NOMO-1 (cell line): Measurements from ENCODE around the gene NAA15.
A peak's percentile ranks its signal among the peaks of the same experiment; 100 is the strongest.
"Not testable (repeated sequence)": the region's sequence is repeated elsewhere in the genome, so short reads cannot be mapped to it uniquely, and the experiment has no call there.

Source experiments
- DNase-seq, 2 experiments: peaks; one replicate each; lab custom pipeline; 2025; ENCODE audit not compliant: unreplicated experiment in 2 of 2; lab: John Stamatoyannopoulos, UW

Gene NAA15

DNA sequence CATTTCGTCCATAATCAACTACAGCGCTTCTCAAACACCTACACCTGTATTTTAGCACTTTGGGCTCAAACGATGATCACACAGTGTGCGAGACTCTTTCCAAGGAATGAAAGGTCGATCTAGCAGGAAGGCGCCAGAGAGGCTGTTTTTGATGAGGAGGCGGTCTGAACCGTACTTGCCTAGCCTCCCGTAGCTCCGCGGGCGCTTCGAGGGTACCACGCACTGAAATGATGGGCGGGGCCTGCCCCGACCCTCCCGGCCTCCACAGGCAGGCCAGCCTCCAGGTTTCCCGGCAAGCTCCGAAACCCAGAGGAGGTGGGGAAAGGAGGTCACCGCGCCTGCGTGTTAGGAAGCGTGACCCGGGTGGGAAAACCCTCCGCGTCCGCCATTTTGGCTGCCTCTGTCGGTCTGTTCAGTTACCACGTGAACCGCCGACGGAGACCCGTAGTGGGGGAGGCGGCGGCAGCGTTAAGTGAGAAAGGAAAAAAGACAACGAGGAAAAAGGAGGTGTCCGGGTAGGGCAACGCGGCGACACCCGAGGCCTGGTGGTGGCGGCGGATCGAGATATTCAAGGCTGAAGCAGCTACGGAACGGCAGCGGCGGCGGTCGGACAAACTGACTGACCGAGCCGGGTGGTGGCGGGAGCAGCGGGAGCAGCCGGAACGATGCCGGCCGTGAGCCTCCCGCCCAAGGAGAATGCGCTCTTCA lies at the start of gene NAA15:
TSS of gene NAA15 (plus strand) at position 393 of the 708 bp plus-strand sequence. CDS start at position 666, 273 bp downstream.
- DNase-seq, result peak; percentile 96 to 97

DNA sequence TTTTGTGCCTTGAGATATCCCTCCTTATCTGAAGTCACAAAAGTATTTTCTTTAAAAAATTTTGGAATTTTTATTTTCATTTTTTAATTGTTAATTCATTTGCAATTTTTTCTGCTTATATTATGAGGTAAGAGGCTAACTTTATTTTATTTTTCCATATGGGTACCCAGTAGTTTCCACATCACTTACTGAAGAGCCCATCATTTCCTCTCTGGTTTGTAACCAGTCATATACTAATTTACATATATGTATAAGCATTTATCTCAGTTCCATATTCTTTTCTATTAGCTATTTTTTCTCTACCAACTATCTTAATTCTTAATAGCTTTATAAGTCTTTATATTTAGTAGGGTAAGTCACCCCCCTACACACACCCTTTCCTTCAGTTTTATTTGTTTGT lies 48.3 kb upstream of the NAA15 start:
- DNase-seq, result no peak

DNA sequence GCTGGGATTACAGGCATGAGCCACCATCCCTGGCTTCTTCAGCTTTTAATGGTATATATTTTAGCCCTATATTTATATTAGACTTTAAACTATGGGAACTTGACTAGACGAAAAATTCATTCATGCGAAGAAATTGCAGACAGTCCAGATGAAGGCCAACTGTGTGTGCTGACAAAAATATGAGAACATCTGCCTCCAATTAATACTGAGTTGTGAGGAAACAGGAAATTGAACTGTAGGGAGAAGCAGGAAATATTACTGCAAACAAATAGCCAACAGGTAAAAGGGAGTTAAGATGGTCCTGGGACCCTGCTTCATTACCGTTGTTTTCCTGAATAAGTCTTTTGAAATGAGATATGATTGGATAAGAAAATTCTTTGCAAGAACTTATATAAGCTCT lies 47.6 kb upstream of the NAA15 start:
- no peak for DNase-seq

DNA sequence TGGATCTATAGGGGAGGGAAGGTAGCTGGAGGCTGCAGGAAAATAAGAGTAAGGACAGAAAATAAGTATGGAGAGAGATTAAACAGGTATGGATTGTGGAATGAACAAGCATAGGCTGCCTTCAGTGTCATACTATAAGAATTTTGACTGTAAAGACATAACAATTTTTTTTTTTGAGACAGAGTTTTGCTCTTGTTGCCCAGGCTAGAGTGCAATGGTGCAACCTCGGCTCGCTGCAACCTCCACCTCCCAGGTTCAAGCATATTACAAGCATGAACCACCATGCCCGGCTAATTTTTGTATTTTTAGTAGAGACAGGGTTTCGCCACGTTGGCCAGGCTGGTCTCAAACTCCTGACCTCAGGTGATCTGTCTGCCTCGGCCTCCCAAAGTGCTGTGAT lies 45.7 kb upstream of the NAA15 start:
- not testable (repeated sequence) for DNase-seq

DNA sequence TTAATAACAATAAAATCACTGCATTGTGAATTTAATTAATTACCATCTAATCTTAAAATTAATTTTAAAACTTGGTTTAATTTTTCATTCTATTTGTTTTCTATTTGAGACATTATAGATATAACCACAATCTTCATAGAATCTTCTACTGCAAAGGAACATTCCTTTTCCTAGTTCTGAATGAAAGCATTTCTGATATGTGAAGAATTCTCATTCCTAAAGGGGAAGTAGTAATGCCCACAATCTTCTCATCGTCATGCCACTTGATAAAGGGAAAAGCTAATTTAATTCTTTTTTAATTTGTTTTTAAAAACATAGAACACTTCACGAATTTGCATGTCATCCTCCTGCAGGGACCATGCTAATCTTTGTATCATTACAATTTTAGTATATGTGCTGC lies 45.0 kb upstream of the NAA15 start:
- no peak for DNase-seq

DNA sequence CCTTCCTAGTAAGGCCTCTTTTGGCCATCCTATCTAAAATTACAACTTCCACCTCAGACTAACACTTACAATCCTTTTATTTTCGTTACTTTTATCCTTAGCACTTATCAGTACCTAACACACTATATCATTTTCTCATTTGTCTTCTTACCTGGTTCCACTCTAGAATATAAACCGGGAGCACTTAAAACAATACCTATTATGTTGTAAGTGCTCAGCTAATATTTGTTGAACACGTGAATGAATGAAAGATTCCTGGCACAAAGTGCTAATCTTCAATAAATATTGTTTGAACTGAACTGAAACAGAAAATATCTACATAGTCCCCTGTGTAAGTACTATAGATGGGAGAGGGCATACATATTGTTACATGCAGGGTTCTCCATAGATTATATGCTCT lies 35.7 kb upstream of the NAA15 start:
- DNase-seq, result no peak

DNA sequence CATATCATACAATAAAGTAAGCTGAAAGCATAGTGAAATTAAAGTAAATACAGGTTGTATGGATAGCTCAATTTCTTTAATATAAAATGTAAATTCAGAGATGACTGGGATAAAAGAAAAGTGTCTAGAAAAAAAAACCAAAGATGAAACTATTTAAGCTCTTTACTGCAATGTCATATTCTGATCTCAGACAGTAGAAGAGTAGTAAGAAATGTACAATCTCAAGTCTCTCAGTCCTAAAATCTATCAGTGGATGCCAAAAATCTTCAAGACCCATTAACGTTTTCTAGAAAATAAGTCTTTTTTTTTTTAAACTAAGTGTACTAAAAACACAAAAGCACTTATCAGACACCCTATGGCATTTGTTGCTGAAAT lies 35.1 kb upstream of the NAA15 start:
- no peak for DNase-seq

DNA sequence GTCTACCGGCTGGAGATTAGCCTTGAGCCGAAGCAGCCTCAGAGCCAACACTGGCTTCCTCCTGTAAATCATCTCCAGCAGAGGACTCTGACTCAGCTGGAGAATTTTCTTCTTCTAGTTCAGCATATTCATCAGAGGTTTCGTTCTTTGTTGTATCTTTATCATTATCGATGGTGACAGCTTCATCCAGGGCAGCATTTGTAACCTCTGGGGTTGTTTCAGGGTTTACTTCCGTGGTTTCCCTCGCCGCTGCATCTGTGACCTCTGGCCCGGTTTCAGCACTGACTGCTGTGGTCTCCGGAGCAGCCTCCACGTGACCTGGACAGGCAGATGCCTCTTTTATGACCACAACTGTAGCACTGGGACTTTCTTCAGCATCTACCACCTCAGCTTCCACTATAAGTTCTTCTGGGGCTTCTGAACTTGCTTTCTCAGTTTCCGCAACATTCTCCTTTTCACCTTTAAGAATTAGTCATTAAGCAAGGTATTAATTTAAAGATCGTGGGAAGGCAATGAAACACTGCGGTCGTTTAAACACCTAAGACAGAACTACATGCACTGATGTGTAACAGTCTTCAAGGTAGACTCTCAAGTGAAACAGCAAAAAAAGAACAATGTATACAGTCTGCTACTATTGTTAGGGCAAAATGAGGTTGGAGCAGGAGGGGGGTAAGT lies 34.6 kb upstream of the NAA15 start:
- DNase-seq, result peak; percentile 56 to 82

DNA sequence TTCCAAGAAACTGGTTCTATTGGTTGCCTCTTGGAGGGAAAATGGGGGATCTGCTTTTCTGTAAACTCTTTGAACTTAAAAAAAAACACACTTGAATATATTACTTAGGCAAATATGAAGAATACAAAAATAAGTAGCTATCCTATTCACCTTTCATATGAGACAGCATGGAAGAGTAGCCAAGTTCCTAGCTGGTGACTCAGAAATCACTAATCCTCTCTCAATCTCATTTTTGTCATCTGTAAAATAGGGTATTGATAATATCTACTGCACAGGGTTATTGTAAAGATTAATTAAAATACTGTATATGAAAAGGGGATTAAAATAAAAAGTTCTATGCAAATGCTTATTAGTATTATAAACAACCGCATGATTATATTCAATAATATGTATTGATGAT lies 34.0 kb upstream of the NAA15 start:
- DNase-seq, result no peak

DNA sequence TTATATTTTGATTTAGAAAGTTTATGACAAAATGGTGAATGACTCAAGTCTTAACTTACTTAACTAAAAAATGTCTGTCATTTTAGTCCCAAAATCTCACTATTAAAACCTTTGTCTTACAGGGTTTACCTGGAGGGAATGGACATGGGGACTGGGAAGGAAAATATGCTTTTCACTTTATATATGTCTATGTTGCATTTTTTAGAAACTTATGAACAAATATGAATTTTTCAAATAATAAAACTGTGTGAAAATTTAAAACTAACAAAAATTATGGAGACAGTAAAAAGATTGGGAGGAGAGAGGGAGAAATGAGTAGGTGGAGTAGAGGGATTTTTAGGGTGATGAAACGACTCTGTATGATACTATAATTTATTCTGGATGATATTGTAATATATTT lies 27.5 kb upstream of the NAA15 start:
- DNase-seq, result no peak

DNA sequence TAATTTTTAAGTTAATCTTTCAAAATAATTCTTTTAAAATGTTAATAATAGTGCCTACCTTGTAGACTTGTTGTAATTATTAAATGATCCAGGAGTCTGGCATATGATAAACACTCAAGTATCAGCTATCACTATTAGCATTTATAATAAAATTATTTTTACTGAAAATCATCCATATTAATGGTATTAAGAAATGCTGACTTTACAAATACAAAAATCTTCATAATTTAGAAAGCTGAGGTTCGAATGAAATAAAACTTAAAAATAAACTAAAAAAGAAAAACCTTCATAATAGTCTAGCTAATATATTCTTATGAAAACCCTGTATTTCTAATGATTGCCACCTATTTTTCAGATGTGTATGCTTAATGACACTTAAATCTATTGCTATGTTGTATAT lies 26.5 kb upstream of the NAA15 start:
- DNase-seq, result no peak

DNA sequence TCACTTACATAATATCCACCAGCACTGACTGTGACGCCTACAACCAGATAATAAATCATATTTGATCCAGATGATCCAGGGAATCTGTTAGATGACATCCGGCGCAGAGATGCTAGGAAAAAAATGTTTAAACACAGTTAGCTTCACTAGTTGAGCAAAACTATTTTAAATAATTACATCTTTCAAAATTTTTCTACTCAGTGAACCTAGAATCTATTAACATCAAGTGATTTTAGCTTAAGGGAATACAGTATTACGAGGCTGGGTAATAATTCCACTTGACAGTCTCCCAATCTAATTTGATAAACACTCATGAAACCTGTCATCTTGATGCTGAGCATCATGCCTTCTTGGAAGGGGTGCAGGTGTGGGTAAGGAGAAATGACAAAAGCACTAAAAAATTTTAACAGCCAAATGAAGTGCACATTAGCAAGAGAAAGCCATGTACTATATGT lies 26.0 kb upstream of the NAA15 start:
- DNase-seq, result no peak

DNA sequence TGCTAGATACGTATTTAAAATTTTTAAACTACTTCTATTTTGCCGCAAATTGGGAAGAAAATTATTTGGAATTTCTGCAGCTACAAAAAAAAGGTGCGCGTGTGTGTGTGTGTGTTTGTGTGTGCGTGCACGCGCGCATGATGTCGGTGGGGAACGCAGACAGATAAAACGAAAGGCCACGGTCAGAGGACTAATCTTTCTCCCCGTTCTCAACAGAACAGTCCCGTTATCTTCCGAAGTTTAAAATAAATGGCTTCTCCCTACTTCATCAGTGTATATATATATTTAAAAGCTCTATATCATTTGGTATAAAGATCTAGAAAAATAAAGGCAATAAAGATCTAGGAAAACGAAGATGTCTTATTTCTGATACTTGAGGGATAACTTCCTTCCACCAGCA lies 22.8 kb upstream of the NAA15 start:
- DNase-seq, result no peak

DNA sequence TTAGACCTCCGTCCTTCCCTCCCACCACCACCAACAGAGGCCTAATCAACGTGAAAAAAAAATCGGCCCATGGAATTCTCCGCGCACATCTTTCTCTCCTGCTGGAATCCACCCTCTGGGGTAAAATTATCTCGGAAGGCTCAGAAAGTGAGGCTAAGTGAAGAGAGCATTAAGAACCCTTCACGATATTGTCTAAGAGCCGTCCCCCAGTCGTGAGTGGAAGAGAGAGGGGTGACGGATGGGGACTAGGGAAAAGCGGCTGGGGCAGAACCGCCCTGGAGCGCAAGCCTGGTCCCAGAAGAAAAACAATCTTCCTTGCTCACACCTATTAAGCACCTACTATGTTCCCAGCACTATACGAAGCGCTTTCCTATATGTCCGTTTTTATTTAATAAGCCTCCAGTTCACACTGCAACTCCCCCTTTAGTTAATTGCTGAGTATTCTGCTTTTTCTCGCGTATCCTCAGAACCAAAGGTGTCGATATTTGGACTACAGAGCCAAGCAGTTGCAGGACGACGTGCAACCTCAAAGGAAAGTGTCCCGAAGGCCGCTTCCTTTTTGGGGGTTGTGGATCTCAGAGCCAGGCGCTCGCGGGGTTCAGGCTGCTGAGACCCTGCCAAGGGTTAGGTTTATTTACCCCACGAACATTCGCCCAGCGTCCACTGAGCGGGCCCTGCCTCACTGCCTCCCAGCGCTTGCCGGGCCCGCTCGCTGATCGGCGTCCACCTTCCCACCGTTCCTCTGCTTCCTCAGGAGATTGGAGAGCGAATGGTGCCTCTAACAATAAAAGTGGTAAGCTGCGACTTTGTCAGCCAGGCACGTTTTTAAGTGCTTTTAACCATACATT lies 22.2 kb upstream of the NAA15 start:
- no peak for DNase-seq

DNA sequence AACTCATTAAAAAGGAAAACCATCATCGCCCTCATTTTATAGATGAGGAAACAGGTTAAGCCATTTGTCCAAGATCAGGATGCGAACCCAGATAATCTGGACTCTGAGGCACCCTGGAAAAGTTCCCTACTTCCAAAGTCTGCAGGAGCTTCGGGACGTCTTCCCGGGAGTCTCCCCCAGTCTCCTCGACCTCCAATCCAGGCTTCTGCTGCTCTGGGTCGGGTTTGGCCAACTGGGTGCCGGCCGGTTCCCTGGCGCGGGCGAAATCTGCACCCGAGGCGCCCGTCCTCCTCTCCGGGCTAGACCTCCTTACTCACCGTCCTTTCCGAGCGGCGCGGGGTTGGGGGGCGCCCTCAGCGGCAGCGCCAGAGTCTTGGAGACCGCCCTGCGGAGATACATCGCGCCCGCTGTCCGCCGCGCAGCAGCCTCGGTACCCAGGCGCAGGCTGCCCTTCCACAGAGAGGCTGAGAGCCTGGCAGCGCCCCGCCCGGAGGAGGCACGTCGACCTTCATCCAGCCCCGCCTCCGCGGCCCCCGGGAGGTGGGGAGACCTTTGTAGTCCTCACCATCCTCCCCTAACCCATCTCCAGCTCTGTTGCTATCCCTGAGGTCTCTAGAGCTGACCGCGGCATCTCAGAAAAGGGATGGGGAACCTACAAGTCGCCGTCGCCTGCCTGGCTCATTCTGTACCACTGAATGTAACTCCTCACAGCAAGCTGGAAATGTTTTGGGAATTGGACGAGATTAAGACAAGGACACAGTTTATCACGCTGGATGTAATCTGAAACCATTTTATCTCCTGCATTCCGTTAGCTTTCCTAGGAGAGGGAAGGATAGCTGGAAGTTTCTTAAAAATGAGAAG lies 21.3 kb upstream of the NAA15 start, which contains the start of gene MGARP:
TSS of gene MGARP (minus strand) at position 466 of the 861 bp plus-strand sequence. CDS start at position 399, 67 bp downstream.
- DNase-seq, result no peak

DNA sequence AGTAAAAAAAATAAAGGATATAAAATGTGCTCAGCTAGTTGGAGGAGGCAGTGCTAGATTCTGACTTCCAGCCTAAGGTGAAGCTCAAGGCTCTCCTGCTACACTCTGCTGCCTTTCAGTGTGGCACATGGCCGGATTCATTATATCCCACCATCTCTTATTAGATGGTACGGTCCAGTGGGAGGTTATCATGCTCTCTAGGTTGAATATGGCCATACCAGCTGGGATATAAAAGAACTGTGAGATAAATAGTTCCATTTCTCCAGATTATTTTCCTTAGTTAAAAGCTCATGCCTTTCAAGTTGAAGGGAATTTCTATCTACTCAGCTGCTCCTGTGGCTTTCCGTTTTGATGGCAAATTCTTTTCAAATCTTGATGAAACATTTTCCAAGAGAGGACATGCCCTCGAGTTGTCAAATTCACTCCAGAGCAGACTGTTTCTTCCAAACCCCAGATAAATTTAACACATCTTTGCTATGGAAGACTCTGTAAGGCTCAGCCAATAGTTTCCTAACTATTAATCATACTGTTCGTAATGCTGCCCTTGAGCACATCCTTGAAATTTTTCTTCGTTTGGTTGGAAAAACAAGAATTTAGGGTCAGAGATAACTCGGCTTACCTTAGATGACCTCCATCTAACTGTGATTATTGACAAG lies 19.1 kb upstream of the NAA15 start:
- DNase-seq, result no peak

DNA sequence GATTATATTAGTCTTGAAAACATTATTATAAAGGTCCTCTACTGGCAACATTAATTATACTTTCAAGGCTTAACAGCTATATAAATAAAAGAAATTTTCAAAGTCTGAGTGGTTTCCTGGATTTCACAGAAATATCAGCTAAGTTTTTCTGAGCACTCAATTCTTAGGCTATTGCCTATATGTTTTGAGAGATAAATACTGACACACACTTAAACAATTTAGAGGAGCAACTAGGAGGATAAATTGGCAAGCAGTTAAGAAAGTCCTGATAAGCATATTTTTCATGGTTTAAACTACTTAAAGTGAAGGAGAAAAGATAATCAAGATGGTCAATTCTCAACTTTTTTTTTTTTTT lies 18.6 kb upstream of the NAA15 start:
- DNase-seq, result no peak

DNA sequence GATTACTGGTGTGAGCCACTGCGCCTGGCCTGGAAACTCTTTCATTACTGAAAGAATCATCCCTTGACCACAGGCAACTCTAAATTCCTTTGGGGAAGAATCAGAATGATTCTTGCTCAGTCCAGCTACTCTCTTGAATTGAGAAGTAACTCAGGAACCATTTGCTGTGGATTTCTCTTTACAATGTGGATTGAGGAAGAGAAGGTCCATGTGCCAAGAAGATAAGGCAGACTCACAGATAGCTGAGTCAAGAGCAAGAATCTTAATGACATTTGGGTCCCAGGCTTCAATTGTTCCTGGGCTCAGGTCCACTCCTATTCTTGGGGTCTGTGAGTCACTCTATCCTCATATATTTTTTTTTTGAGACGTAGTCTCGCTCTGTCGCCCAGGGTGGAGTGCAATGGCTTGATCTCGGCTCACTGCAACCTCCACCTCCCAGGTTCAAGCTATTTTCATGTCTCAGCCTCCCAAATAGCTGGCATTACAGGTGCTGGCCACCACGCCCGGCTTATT lies 15.1 kb upstream of the NAA15 start:
- DNase-seq, result no peak

DNA sequence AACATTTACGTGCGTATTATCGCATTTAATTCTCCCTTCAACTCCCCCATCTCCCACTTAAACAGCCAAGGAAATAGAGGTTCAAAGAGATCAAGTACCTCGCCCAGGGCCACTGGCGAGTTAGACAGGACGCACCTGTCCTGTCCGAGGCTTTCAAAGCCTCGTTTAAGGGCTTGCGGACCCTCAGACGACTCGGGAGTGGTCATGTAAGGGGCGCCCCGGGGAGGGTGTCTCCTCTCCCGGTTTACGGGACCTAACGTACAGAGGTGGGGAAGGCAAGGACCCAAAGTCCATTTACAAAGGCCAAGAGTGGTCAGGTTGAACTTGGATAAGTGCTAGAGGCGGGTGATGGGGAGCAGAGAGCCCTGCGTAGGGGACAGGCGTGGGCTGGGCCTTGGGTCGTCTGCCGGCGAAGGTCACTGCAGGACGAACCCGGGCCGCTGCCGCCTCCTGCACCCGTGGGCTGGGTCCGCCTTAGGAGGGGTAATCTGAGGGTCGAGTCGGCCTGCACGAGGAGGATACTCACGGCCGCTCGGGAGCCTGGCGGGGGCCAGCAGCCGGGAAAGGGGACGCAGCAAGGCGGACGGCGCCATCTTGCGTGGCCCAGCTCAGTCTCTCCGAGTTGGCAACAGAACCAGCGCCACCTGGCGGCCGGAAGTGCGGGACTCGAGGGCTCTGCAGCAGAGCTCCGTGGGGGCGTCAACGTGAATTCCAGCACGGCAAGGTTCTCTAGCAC lies 5.9 kb upstream of the NAA15 start:
- peak; percentile 90 for DNase-seq
